ENCODE measurements around the gene C2orf92.
A peak's percentile ranks its signal among the peaks of the same experiment; 100 is the strongest.

The C2orf92 gene

DNA sequence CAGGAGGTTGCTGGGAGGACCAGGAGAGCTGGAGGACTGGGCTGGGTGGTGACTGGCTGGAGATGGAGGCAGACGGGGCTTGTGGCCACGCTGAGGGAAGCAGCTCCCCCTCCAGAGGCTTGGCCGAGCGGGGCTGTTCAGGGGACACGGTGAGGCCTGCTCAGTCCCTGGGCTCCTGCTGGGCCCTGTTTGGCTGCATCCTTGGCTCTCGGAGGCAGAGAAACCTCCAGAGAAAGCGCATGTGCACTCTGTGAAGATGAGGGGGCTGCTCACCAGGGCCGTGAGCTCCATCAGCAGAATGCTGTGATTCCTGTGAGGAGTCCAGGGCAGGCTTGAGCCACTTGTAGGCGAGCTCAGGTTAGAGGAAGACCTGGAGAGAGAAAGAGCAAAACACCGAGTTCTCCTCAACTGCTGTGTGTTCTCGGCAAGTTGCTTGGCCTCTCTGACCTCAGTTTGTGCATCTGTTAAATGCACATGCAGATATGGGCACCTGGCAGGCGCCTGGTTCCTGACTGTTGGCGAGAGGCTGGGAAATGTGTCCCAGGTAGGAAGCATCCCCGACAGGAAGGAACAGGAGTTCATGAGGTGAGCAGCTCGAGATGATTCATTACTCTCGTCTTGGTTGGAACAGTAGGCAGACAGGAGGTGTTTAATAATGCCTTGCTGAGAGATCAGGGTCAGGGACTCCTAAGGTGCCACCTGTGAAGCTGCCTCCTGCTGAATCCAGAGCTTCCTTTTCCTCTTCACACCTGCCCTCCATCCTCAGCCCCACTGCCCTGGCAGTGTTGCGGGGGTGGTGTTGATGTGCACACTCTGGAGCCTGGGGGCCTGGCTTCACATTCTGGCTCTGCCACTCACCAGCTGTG is 44.8 kb downstream of the C2orf92 start:
- no peak for DNase-seq (ENCODE audit: low read depth)

DNA sequence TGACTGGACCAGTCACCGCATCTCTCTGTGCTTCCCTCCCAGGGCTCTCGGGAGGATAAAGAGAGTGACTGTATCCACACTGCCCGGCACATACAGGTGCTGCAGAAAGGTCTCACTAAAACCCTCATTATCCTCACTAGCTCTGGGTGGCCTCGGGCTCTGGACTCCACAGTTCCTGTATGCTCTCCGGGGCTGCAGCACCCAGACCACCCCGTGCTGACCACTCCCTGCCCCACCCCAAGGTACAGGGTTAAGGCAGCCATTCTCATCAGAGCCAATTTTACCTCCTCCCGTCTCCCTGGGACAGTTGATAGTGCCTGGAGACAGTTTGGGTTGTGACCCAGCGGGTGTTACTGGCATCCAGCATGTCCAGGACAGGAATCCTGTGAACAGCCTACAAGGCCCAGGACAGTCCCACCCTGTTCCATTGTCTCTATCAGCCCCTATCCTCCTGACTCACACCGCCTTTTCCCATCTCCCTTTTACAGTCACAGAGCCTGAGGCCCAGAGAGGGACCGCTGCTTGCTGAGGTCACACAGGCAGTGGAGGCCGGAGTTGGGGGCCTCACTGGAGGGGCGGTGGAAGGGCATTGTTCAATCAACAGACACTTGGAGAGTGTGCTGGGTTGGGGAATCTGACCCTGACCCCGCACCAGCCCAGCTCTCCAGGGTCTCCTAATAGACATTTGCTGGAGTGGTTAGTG is 45.6 kb downstream of the C2orf92 start:
- no peak for DNase-seq (ENCODE audit: low read depth)

DNA sequence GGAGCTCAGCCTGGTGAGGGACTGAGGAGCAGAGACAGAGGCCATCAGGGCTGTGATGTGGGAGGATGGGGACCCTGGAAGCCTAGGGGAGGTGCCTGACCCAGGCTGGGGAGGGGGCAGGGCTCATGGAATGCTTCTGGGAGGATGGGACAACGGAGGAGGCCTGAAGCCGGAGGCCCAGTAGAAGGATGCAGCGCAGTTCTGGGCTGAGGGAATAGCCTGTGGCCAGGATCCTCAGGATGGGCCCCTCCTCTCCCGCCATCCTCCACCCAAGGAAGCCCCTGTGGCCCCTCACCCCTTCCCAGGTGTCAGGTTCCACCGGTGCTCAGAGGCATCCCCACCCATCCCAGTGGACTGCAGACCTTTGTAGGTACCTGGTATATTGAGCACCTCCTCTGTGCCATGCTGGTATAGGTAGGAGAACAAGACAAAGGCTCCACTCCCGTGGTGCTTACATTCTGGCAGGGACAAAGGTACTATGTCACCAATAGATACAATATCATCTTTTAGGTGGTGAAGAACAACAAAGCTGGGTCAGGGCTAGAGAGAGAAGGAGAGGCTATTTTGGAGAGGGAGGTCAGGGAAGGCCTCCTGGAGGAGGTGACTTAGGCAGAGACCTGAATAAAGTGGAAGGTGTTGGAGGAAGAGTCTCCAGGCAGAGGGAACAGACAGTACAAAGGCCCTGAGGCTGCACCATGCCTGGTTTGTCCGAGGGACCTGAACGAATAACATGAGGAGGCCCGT is 46.6 kb downstream of the C2orf92 start:
- DNase-seq (ENCODE audit: low read depth) = no peak

GRCh38 chr2:97716695-97717612 is 47.4 kb downstream of the C2orf92 start:
- no peak for DNase-seq (ENCODE audit: low read depth)

- DNase-seq (ENCODE audit: low read depth) = no peak
Measured at GRCh38 chr2:97717613-97717995, 48.1 kb downstream of the C2orf92 start.

- no peak for DNase-seq (ENCODE audit: low read depth)
Measured at GRCh38 chr2:97718051-97718882, 48.8 kb downstream of the C2orf92 start.

DNA sequence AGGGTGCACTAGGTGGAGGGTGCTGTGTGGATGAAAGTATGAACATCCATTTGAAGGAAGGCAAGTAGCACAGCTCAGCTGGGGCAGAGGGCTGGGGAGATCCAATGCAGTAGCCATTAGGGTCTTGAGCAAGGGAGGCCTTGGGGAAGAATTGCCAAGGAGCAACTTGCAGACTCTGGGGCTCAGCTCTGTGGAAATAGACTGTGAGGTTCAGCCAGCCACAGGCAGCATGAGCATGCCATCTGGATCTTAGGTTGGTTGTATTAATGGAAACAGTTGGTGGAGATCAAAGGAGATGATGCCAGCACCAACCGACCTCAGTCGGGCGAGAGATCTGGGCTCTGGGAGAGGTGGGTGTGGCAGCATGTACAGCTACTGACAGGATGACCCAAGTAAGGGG is 49.4 kb downstream of the C2orf92 start:
- DNase-seq (ENCODE audit: low read depth) = no peak

DNA sequence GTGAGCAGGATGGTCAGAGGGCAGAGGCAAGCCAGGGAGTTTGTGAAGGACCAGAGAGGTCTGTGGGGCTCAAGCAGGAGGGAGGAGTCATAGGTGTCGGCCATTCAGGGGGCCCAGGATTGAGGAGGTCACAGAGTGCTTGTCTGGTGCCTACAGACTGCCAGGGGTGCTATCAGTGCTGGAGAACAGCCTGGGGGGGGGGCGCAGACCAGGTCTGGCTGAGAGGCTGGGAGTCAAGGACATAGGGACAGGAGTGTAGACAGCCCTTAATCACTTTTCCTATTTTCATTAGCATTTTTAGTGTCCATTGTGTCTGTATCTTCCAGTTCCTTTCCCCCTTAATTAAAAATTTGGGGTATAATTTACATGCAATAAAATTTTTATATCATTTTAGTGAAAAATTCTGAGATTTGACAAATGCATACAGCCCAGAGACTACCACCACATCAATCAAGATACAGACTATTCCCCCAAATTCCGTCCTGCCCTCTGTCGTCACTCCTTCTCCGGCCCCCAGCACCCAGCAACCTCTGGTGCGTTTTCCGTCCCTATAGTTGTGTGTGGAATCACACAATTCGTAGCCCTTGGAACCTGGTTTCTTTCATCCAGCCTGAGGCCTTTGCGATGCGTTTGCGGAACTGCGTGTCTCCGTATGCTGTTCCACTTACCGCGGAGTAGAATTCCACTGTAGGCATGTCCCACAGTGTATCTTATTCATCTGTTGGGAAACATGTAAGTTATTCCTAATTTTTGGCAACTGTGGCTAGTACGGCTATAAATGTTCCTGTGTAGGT is 50.0 kb downstream of the C2orf92 start:
- no peak for DNase-seq (ENCODE audit: low read depth)

DNA sequence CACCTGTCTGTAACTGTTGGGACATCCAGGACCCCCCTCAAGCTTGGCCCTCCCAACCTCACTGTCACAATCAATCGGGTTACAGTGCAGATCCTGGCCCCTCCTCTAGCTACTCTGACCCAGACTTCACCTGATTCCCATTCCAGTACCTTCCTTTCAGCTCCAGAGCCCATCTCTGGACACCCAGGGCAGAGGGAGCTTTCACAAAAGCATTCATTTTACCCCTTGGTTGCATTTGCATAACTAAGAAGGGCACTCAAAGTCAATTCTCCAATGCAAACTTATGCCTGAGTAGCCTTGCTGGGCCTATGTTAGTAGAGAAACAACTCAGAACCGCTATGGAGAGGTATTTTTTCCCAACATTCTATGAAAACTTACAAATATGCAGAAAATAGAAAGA is 51.2 kb downstream of the C2orf92 start:
- DNase-seq (ENCODE audit: low read depth) = no peak

DNA sequence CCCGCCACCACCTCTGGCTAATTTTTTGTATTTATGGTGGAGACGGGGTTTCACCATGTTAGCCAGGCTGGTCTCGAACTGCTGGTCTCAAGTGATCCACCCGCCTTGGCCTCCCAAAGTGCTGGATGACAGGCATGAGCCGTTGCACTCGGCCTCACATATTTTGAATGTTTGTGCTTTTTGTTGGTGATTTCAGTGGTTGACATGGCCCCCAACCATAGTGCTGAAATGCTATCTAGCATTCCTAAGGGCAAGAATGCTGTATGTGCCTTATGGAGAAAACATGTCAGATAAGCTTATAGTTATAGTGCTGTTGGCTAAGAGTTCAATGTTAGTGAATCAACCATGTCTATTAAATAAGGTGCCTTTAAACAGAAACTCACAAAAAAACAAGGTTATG is 52.7 kb downstream of the C2orf92 start:
- no peak for DNase-seq (ENCODE audit: low read depth)

DNA sequence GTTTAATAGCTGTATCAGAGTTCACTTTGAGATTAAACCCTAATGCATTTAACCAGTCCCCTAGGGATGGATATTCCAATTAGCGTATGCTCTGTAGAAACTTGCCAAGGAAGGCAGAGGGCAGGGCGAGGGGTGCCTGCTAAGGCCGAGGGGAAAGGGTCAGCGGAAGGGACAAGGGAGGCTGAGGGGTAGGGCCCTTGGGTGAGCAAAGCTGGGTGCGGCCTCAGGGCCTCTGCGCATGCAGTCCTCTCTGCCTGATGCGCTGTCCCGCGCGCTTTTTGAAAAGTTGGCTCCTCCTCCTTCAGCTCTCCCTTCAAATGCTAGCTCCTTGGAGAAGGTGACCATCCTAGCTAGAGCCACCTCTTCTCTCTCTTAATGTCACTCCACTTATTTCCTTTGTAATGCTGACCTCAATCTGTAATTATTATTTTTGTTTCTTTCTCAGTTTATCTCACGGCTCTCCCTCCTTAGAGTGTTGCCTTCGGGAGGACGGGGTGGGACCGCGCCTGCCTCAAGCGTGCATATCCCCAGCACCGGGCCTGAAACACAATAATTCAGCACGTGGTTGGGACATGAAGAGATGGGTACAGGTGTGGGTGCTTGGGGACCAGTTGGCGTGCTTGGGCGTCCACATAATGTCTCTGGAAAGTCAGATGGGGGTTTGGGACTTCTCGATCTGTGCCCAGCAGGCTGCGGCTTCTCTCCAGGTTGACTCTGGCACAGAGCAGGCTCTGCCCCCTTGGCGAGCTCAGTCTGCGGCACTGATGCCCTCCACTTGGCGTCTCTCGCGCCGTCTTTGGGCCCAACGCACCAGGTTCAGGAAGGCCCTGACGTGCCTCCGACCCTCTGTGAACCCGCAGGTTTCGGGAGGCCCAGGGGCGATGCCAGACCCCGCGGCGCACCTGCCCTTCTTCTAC is 53.9 kb downstream of the C2orf92 start:
- no peak for DNase-seq (ENCODE audit: low read depth)

- no peak for DNase-seq (ENCODE audit: low read depth)
Measured at GRCh38 chr2:97724073-97724410, 54.5 kb downstream of the C2orf92 start.

DNA sequence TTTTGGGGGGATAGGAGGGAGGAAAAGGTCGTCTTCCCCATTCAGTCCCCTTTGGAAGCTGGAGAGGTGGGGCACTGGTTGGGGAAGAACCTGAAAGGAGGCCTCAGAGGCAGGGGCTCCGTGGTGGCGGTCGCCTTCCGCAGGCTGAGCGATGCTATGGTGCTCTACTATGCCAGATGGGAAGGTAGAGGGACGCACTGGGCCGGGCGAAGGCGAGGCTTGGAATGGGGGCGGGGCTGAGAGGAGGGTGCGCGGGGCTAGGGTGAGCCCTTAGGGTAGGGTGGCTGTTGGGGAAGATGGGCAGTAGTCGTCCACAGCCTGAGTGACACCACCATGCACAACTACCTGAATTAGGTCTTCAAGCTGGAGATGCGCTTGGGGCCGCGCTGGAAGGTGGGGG is 55.0 kb downstream of the C2orf92 start:
- DNase-seq (ENCODE audit: low read depth) = no peak

GRCh38 chr2:97724946-97725688 is 55.6 kb downstream of the C2orf92 start:
- DNase-seq (ENCODE audit: low read depth) = no peak

DNA sequence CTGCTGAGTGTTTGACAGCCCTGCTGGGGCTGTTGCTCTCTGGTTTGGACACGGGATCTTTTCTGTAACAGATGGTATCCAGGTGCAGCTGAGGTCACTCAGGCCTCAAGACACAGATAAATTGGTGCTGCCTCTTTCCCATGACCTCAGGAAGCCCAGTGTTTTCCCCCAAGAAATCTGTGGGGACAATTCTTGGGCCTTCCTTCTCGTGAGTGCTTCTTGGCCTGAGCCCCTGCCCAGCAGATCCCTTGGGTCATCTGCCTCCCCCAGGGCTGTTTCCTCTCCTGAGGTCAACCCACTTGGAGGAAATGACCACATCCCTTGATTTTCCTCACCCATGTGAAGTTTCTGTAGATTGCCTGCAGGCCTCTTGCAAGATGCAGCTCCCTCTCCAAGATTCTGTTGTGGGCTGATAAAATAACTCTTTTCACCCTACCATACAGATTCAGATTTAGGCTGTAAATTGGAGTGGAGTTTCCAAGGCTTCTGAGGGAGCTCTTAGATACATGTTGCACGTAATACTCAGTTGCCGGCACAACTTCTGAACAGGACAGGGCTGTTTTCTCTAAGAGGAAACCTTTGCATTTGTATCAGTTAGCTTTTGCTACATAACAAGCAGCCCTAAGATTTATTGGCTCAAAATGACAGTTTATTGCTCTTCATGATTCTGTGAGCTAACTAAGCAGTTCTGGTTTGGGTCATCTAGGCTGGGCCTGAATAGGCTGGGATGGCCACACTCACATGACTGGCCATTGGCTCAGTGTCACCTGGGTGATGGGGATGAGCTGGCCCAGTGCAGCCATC is 57.0 kb downstream of the C2orf92 start:
- DNase-seq (ENCODE audit: low read depth) = peak; percentile 48

GRCh38 chr2:97727296-97727695 is 57.8 kb downstream of the C2orf92 start:
- no peak for DNase-seq (ENCODE audit: low read depth)

- DNase-seq (ENCODE audit: low read depth) = no peak
Measured at GRCh38 chr2:97728091-97728731, 58.7 kb downstream of the C2orf92 start.

Data from GM04504 (cell line).